IPS-18a (cell line): ENCODE results near the gene OVOL3.

ENCODE experiments used
- H3K27ac ChIP-seq: one replicate; pipeline ENCODE4 v1.5.1; 2013; ENCODE audit warnings: low read length
- H3K27me3 ChIP-seq: one replicate; pipeline ENCODE4 v1.6.1; 2013; ENCODE audit warnings: mild to moderate bottlenecking, low read length; ENCODE audit not compliant: control insufficient read depth, insufficient read depth
- H3K36me3 ChIP-seq: one replicate; pipeline ENCODE4 v1.6.1; 2013; ENCODE audit warnings: low read depth, low read length; ENCODE audit not compliant: control insufficient read depth
- H3K4me1 ChIP-seq: one replicate; pipeline ENCODE4 v1.6.1; 2013; ENCODE audit warnings: low read depth, low read length; ENCODE audit not compliant: control insufficient read depth
- H3K4me3 ChIP-seq: one replicate; pipeline ENCODE4 v1.5.1; 2013; ENCODE audit warnings: low read length
- H3K9ac ChIP-seq: one replicate; pipeline ENCODE4 v1.6.1; 2013; ENCODE audit warnings: mild to moderate bottlenecking, low read length, moderate library complexity
- H3K9me3 ChIP-seq: one replicate; pipeline ENCODE4 v1.6.1; 2013; ENCODE audit warnings: low read depth, low read length; ENCODE audit not compliant: control insufficient read depth

The OVOL3 gene

DNA sequence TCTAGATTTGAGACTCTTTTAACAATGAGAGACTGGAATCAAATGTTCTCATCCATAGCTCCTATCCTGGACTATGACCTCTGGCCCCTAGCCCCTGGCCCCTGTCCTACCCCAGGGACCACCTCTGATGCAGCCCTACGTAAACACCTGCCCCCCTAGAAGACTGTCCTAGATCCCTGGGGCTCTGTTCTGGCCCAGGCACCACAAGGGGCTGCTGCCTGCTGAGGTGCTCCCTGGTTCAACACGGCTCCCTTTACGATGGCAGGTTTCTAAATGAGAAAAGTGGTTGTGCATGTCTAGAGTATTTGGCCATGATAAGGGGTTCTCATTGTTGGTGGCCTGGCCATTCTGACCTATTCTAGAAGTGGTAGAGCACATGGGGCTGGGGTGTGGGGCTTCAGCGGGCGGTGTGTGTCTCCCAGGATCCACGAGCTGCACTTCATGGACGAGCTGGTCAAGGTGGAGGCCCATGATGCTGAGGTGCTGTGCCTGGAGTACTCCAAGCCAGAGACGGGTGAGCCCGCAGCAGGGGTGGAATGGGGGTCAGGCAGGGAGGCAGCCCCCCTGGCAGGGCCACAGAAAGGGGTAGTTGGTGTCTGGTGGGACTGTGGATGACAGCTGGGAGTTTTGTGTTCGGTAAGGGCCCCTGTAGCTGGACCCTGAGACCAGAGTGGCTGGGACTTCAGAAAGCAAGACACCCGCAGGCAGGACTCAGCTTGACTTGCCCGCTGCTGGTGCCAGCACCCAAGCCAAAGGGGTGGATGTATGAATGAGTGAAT lies 26.5 kb upstream of the OVOL3 start:
- Histone ChIP-seq H3K9ac (no peak overlapping the region), H3K36me3 (peaks cover 82% of the 10 kb centered on the region), H3K4me1 (no peaks in the 10 kb centered on the region), H3K9me3 (no peaks in the 10 kb centered on the region), H3K4me3 (no peak overlapping the region), H3K27ac (no peak overlapping the region), H3K27me3 (no peaks in the 10 kb centered on the region)

GRCh38 chr19:36086326-36086725 lies 24.6 kb upstream of the OVOL3 start:
- Histone ChIP-seq H3K27me3 (no peaks in the 10 kb centered on the region), H3K9ac (no peak overlapping the region), H3K4me1 (no peaks in the 10 kb centered on the region), H3K9me3 (no peaks in the 10 kb centered on the region), H3K4me3 (no peak overlapping the region), H3K27ac (no peak overlapping the region), H3K36me3 (peaks cover 90% of the 10 kb centered on the region)

DNA sequence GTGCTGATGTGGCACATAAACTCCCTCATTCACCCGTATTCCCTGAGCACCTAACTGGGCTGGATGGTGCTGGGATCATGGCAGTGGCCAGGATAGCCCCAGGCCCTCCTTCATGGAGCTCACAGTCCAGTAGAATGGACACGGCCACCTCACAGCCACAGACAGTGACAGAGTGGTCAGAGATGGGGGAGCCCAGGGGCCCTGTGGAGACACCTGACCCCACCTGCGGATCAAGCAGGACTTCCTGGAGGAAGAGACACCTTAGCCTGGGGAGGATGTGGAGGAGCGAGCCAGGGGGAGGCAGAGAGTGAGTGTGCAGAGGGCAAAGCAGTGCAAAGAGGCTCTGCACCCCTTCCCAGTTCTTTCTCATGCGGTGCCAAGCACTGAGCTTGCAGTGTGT lies 21.1 kb upstream of the OVOL3 start:
- no peaks in the 10 kb centered on the region for H3K4me1 ChIP-seq
- H3K27ac ChIP-seq, result no peak overlapping the region
- H3K9me3 ChIP-seq, result no peaks in the 10 kb centered on the region
- peaks cover 86% of the 10 kb centered on the region for H3K36me3 ChIP-seq
- H3K4me3 ChIP-seq, result no peak overlapping the region
- no peaks in the 10 kb centered on the region for H3K27me3 ChIP-seq
- no peak overlapping the region for H3K9ac ChIP-seq

DNA sequence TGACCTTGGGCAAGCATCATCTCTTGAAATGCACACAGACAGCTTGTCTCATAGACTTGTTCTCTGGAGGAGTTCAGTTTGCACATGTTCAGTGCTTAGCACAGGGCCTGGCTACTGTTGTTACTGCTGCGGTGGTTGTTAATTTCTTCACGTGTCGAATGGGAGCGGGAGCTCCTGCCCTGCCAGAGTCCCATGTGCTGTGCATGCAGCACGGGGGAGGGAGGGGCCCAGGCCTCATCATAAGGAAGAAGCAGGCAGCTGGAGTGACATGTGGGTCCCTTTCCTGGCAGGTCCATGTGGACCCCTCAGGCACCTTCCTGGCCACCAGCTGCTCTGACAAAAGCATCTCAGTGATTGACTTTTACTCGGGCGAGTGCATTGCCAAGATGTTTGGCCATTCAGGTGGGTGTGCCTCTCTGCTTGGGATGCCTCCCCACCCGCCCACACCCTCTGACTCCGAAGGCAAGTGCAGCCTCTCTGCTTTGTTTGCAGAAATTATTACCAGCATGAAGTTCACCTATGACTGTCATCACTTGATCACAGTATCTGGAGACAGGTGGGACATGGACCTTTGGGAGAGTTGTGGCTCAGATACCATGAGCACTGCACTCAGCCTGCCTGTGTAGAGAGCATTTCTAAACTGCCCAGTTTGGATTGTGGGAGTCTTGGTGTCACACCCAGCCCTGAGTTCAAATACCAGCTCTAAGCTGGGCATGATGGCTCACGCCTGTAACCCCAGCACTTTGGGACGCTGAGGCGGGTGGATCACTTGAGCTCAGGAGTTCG lies 19.8 kb upstream of the OVOL3 start:
- Histone ChIP-seq H3K9ac (no peak overlapping the region), H3K4me1 (no peaks in the 10 kb centered on the region), H3K27ac (no peak overlapping the region), H3K4me3 (no peak overlapping the region), H3K36me3 (peaks cover 87% of the 10 kb centered on the region), H3K9me3 (no peaks in the 10 kb centered on the region), H3K27me3 (no peaks in the 10 kb centered on the region)

GRCh38 chr19:36092566-36092965 lies 18.4 kb upstream of the OVOL3 start:
- Histone ChIP-seq H3K27ac (no peak overlapping the region), H3K36me3 (peaks cover 87% of the 10 kb centered on the region), H3K4me1 (no peaks in the 10 kb centered on the region), H3K4me3 (no peak overlapping the region), H3K9ac (no peak overlapping the region), H3K27me3 (no peaks in the 10 kb centered on the region), H3K9me3 (no peaks in the 10 kb centered on the region)

DNA sequence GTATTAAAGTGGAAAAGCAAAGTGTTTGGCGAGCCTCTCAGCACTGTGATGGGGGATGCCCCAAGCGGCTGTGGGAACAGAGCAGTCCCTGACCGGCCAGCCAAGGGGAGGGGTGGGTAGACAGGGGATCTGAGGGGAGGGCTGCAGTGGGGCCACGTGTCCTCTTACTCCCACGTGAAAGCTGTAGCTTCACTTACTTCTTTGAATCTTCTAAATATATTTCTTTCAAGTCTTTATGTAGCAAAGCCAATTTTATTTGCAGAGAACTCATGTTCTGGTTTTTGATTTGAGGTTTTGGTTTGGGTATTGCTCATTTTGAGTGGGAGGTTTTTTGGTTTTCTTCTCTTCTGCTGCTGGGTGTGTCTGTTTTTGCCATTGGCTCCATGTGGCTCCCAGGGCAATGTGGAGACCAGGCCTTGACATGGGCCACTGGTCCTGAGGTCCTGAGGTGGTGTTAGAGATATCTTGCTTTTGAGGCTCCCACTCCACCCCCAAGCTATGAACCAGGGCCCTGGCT lies 17.7 kb upstream of the OVOL3 start:
- H3K9me3 ChIP-seq, result no peaks in the 10 kb centered on the region
- H3K9ac ChIP-seq, result no peak overlapping the region
- H3K27me3 ChIP-seq, result no peaks in the 10 kb centered on the region
- no peak overlapping the region for H3K27ac ChIP-seq
- H3K4me3 ChIP-seq, result no peak overlapping the region
- H3K36me3 ChIP-seq, result peaks cover 82% of the 10 kb centered on the region
- no peaks in the 10 kb centered on the region for H3K4me1 ChIP-seq

DNA sequence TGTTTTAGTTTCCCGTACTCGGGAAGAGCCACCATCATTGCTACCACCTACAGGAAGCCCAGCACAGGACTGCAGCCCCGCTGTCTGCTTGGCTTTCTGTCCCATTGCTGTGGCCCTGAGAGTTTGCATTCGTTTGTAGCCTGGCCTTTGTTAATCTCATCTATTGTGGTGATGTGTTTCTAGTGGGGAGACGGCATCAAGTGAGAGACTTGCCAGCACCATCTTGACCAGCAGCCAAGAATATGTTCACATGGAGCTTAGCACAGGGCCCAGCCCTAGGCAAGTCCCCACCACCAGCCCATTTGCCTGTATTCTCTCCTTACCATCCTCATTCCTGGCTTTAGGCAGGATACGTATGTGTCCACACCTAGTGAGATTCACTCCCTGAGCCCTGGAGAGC lies 17.3 kb upstream of the OVOL3 start:
- H3K9ac ChIP-seq, result no peak overlapping the region
- H3K27me3 ChIP-seq, result no peaks in the 10 kb centered on the region
- no peak overlapping the region for H3K27ac ChIP-seq
- H3K36me3 ChIP-seq, result peaks cover 77% of the 10 kb centered on the region
- no peak overlapping the region for H3K4me3 ChIP-seq
- no peaks in the 10 kb centered on the region for H3K9me3 ChIP-seq
- no peaks in the 10 kb centered on the region for H3K4me1 ChIP-seq

- Histone ChIP-seq H3K27me3 (no peaks in the 10 kb centered on the region), H3K4me3 (no peak overlapping the region), H3K4me1 (no peaks in the 10 kb centered on the region), H3K36me3 (peaks cover 69% of the 10 kb centered on the region), H3K9ac (no peak overlapping the region), H3K27ac (no peak overlapping the region), H3K9me3 (no peaks in the 10 kb centered on the region)
Observed at GRCh38 chr19:36097036-36097435, 13.9 kb upstream of the OVOL3 start.

GRCh38 chr19:36099166-36099785 lies 11.7 kb upstream of the OVOL3 start:
- H3K36me3 ChIP-seq, result peaks cover 69% of the 10 kb centered on the region
- no peaks in the 10 kb centered on the region for H3K4me1 ChIP-seq
- no peak overlapping the region for H3K4me3 ChIP-seq
- H3K9me3 ChIP-seq, result no peaks in the 10 kb centered on the region
- H3K9ac ChIP-seq, result no peak overlapping the region
- no peaks in the 10 kb centered on the region for H3K27me3 ChIP-seq
- no peak overlapping the region for H3K27ac ChIP-seq

GRCh38 chr19:36100476-36100875 lies 10.5 kb upstream of the OVOL3 start:
- Histone ChIP-seq H3K36me3 (peaks cover 68% of the 10 kb centered on the region), H3K4me3 (no peak overlapping the region), H3K4me1 (no peaks in the 10 kb centered on the region), H3K9ac (no peak overlapping the region), H3K9me3 (no peaks in the 10 kb centered on the region), H3K27ac (no peak overlapping the region), H3K27me3 (no peaks in the 10 kb centered on the region)

DNA sequence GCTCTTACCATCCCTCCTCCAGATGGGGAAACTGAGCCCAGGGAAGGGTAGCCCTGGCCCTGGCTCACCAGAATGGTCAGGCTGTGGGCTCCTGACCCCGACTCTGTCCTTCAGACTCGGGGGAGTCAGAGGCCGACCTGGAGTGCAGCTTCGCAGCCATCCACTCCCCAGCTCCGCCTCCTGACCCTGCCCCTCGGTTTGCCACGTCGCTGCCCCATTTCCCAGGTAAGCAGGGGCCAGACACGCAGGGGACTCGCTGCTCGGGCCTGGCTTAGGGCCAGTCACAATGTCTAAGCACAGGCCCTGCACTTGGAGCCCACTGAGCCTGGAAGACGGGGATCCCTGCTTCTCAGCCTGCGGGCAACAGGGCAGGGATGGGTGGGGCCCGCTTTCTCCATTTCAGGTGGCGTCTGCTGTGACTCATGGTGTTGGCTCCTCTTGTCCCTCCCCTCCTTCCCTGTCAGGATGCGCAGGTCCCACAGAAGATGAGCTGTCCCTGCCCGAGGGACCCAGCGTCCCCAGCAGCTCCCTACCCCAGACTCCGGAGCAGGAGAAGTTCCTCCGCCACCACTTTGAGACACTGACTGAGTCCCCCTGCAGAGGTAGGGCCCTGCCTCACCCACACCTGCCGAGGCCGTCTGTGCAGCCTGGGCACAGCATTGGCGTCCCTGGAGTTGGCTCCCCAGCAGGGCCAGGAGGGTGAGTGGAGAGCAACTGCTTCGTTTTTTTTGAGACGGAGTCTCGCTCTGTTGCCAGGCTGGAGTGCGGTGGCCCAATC lies 9.2 kb upstream of the OVOL3 start:
- no peak overlapping the region for H3K4me3 ChIP-seq
- no peaks in the 10 kb centered on the region for H3K9me3 ChIP-seq
- no peak overlapping the region for H3K27ac ChIP-seq
- no peak overlapping the region for H3K9ac ChIP-seq
- peaks cover 62% of the 10 kb centered on the region for H3K36me3 ChIP-seq
- no peaks in the 10 kb centered on the region for H3K27me3 ChIP-seq
- H3K4me1 ChIP-seq, result no peaks in the 10 kb centered on the region
